HG02588 (cell line): Measurements from ENCODE around the gene FLT4.
"Not testable (repeated sequence)": the region's sequence is repeated elsewhere in the genome, so short reads cannot be mapped to it uniquely, and the experiment has no call there.

Experiments used
- ATAC-seq: cut with Tn5 transposase; IDR thresholded peaks from one replicate; pipeline ENCODE4 v1.9.1; 2021; ENCODE audit warnings: mild to moderate bottlenecking, moderate library complexity; ENCODE audit not compliant: unreplicated experiment

FLT4 gene

DNA sequence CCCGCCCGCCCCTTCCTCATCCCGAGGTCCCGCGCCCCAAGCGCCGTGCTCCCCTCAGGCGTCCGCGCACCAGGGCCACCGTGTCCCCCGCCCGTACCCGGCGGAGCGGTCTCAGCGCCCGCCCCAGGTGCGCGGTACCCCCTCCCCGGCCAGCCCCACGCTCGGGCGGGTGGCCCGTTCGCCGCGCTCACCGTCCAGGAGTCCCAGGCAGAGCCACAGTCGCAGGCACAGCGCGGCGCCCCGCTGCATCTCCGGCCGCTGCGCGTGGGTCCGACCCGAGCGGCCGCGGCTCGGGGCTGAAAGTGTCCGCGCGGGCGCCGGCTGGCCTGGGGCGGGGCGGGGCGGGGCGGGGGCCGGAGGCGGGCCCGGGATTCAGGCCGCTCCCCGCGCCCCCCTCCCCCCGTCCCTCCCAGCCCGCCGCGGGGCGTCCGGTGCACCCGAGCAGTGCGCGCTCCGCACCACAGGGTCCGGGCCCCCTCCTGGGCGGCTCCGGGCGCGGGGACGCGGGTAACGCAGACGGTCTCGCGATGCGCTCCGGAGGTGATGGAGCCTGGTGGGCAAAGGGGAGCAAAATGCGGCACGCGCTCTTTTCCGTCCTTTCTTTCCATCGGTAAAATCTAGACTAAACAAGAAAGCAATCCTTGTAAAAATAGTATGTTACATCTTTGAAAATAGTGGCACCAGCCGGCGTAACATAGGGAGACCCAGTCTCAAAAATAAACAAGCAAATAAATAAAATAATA is at the start of gene FLT4:
TSS of gene FLT4 (minus strand) at position 304 of the 743 bp plus-strand sequence. CDS start at position 249, 55 bp downstream.
- no peak for ATAC-seq

DNA sequence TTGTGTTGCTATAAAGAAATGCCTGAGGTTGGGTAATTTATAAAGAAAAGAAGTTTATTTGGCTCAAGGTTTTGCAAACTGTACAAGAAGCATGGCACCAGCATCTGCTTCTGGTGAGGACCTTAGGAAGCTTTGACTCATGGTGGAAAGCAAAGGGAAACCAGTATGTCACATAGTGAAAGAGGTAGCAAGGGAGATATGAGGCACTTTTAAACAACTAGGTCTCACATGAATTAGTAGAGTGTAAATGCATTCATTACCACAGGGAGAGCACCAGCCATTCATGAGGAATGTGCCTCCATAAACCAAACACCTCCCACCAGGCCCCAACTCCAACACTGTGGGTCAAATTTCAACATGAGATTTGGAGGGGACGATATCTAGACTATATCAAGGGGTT is 49.6 kb upstream of the FLT4 start:
- no peak for ATAC-seq

GRCh38 chr5:180696116-180696515 is 46.7 kb upstream of the FLT4 start:
- ATAC-seq, result no peak

DNA sequence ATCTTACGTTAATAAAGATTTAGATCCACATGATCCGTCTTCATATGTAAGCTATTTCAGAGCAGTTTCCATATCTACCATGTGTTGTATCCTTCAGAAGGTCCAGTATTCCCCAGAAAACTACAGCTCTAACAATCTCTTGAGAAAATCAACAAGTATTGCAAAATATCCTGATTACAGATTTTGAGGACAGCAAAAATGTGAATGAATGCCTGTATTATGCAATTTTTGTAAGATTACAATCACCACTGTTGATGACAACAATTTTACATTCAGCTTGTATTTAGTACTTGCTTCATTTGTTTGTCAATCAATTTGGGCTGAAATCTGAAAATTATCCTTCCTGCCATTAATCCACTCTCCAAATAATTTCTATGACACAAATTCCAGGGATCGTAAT is 43.0 kb upstream of the FLT4 start:
- ATAC-seq, result no peak

DNA sequence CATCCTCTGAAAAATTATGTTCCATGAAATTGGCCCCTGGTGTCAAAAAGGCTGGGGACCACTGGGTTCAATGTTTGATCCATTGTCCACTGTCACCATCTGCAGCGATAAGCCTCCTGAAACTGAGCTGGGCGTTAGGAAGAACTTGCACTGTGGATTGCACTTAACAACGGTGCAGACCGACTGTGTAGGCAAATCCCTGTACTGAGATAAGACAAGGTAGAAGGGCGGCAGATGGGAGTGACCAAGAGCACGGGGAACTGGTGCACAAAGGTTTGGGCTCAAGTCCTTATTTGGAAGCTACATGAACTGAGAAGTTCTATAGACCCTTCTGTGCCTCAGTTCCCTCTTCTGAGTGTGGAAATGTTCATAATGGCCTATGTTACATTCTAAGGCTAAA is 41.6 kb upstream of the FLT4 start:
- no peak for ATAC-seq

DNA sequence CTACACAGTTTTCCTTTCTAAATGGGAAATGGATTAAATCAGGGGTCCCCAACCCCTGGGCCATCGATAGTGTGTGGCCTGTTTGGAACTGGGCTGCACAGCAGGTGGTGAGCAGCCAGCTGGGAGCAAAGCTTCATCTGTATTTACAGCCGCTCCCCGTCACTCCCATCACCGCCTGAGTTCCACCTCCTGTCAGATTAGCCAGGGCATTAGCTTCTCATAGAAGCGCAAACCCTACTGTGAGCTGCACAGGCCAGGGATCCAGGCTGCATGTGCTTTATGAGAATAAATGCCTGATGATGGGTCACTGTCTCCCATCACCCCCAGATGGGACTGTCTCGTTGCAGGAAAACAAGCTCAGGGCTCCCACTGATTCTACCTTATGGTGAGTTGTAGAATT is 41.2 kb upstream of the FLT4 start:
- no peak for ATAC-seq

GRCh38 chr5:180689775-180690174 is 40.4 kb upstream of the FLT4 start:
- ATAC-seq, result no peak

- no peak for ATAC-seq
Observed at GRCh38 chr5:180689071-180689694, 39.8 kb upstream of the FLT4 start.

- no peak for ATAC-seq
Observed at GRCh38 chr5:180688330-180689070, 39.1 kb upstream of the FLT4 start.

DNA sequence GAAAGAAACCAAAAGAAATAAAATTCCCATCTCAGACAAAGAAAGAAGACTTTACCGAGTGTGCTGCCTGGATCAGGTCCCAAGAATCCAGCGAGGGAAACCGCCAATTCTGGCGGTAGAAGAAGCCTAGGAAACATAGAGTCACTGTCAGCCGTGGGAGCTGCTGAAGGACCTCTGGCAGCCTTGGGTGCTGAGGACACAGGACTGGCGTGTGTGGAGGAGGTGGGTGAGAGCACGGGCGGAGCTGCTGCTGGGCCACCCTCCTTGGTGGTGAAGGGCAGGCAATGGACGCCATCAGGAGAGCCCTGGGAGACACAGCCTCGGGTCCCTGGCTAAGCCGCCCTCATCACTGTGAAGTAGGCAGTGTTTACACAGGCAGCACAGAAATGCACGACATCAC is 37.4 kb upstream of the FLT4 start:
- ATAC-seq, result not testable (repeated sequence)

DNA sequence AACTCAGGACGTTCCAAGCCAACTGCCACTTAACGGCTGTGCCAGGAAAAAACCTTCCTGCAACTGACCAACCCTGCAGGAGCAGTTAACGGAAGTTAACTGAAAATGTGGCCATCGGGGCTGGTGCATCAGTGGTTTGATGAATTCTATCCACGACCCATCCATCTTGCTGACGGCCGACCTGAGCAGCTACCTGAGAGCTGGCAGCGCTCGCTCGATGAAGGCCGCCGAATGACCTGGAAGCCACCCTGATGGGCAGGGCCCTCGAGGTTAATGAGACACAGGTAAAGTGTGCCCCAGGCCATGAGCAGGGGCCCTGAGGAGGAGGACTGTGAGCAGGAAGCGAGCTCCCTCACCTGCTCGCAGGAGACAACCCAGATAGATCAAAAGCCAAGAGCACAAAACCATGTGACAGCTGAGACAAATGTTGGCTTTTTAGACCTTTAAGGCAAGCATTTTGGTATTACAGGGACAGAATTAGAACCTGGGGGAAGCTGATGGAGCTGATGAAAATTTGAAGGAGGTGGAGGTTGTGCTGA is 35.3 kb upstream of the FLT4 start:
- no peak for ATAC-seq

DNA sequence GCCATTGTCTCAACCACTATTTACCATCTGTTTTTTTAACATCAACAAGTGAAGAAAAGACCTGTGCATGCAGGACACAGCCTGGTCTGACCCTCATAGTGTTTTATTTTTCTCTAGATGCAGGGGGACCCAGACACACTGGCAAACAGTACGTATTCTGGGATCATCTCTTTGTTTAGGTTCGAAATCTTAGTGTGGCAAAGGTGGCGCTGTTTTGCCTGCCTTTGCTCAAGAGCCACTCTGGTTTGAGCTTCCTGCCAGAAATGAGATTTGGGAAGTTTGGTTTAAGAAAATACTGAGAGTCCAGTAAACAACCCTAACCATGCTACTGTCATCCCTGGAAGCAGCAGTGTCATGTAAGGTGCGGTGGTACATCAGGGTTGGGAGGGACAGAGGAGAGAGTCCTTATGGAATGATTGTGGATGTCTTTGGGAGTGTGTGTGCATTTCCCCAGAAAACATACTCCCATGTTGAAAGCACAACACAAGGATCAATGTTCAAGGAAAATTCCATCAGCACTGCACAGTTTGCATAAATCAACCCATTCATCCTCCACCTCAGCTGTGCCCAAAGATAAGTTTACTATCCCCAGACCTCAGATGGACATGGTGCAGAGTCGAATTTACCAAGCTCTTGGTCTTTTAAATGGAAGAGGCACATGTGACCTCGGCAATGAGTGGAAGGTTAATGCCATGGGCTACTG is 34.0 kb upstream of the FLT4 start:
- no peak for ATAC-seq

- ATAC-seq, result no peak
Observed at GRCh38 chr5:180682560-180682959, 33.2 kb upstream of the FLT4 start.

GRCh38 chr5:180682008-180682407 is 32.6 kb upstream of the FLT4 start:
- not testable (repeated sequence) for ATAC-seq

DNA sequence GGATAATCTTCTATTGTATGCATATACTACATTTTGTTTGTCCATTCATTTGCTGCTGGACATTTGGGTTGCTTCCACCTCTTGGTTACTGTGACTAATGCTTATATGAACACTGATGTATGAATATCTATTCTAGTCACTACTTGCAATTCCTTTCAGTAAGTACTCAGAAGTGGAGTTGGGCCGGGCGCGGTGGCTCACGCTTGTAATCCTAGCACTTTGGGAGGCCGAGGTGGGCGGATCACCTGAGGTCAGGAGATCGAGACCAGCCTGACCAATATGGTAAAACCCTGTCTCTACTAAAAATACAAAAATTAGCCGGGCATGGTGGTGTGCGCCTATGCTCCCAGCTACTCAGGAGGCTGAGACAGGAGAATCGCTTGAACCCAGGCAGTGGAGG is 28.9 kb upstream of the FLT4 start:
- ATAC-seq, result not testable (repeated sequence)

GRCh38 chr5:180675036-180675635 is 25.7 kb upstream of the FLT4 start:
- no peak for ATAC-seq

GRCh38 chr5:180674090-180674475 is 24.7 kb upstream of the FLT4 start:
- not testable (repeated sequence) for ATAC-seq

DNA sequence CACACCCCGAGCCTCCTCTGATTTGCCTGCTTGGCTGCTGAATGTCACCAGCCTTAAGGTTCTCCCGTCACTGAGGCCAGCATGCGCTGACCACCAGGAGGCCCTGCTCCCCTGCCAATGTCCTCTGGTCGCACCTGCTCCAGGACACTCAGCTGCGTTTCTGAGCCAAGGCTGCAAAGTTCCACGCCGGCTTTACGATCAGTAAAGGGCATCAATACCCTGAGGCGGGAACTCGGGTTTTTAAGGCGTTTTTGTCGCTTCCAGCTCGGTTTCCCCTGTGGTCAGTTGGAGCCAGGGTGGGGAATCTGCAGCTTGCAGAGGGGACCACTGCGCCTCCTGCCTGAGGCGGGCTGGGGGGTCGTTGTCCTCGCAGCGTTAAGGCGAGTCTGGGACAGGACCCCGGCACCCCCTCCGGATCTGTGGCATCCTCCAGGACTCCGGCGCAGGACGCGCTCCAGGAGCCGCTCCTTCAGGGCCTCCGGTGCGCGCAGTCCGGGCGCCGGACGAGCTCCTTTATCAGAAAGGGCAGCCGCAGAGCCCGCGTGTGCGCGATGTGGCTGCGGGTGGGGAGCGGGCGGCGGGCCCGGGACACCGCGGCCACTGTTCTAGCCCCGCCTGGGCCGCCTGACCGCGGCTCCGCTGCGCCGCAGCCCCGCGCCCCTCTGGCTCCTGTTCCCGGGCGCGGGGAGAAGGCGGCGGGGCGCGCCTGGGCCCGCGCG is 24.1 kb upstream of the FLT4 start:
- no peak for ATAC-seq

GRCh38 chr5:180671958-180672524 is 22.6 kb upstream of the FLT4 start:
- not testable (repeated sequence) for ATAC-seq
